Measurements from ENCODE around the gene ITGB7.

- no peak for TF ChIP-seq HIVEP1 (CRISPR knock-in tag; IDR thresholded peaks at IDR 0.05)
- no peak for TF ChIP-seq MAX (CRISPR knock-in tag; IDR thresholded peaks at IDR 0.05)
- no peak for TF ChIP-seq EZH2 (IDR thresholded peaks at IDR 0.05; ENCODE audit: borderline replicate concordance, low read depth, low read length)
- no peak for TF ChIP-seq ZNF639 (CRISPR knock-in tag; conservative IDR thresholded peaks at IDR 0.05 in 1 of 2, IDR thresholded peaks at IDR 0.05 in 1 of 2)
- TF ChIP-seq RNF2 (IDR thresholded peaks at IDR 0.05), result no peak
- TF ChIP-seq ZEB2 (IDR thresholded peaks at IDR 0.05), result no peak
- no peak for TF ChIP-seq ZNF584 (CRISPR knock-in tag; IDR thresholded peaks at IDR 0.05; ENCODE audit: low read depth)
- TF ChIP-seq GABPA (tag; conservative IDR thresholded peaks at IDR 0.05; ENCODE audit: low read depth), result no peak
- no peak for TF ChIP-seq TBL1XR1 (IDR thresholded peaks at IDR 0.05; ENCODE audit: low read length in 2 of 2)
- TF ChIP-seq U2AF1 (optimal IDR thresholded peaks at IDR 0.05; ENCODE audit: low read depth, low read length), result no peak
- TF ChIP-seq CTCF (IDR thresholded peaks at IDR 0.05 in 2 of 3, conservative IDR thresholded peaks at IDR 0.05 in 1 of 3; ENCODE audit: insufficient read depth in 2 of 3, low read depth in 1 of 3, low read length in 3 of 3), result no peak
Measured at GRCh38 chr12:53207042-53207441, at the start of gene ITGB7.
